Vagina (tissue), 2 donors: Measurements from ENCODE around the gene ADAMTS17.

ENCODE experiments used
- POLR2A ChIP-seq, 2 donors: fragments of 450-650 bp; IDR thresholded peaks; one replicate each; pipeline ENCODE4 v1.6.1; 2017; ENCODE audit warnings: antibody characterized with exemption in 2 of 2, mild to moderate bottlenecking in 2 of 2, moderate library complexity in 2 of 2
- TF ChIP-seq, protein P1 (sequence below), 3 experiments: fragments of 450-650 bp in 2 of 3; fragments of 200-600 bp in 1 of 3; sonication (generic) in 1 of 3; IDR thresholded peaks; one replicate each; pipeline ENCODE4 v1.5.1; 2017 to 2019; ENCODE audit warnings: antibody characterized with exemption in 3 of 3, mild to moderate bottlenecking in 2 of 3, moderate library complexity in 2 of 3

DNA sequence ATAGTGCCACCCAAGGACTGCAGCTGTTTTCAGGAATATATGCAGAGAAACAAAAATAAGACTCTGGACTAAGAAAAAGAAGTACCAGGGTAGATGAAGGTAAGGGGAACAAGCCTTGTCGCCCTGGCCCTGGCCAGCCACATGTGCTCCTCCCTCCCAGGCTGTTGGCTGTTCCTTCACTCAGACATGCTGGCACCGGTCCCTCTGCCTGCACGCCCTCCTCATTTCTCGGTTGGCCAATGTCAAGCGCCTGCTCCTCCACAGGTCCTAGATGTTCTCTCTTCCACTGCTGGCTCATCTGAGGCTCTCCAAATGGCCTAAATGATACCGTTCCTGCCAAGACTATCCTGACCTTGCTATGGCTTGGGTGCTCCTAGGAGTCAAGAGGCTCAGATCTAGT is 320.1 kb downstream of the ADAMTS17 start:
- TF ChIP-seq, protein P1, sequence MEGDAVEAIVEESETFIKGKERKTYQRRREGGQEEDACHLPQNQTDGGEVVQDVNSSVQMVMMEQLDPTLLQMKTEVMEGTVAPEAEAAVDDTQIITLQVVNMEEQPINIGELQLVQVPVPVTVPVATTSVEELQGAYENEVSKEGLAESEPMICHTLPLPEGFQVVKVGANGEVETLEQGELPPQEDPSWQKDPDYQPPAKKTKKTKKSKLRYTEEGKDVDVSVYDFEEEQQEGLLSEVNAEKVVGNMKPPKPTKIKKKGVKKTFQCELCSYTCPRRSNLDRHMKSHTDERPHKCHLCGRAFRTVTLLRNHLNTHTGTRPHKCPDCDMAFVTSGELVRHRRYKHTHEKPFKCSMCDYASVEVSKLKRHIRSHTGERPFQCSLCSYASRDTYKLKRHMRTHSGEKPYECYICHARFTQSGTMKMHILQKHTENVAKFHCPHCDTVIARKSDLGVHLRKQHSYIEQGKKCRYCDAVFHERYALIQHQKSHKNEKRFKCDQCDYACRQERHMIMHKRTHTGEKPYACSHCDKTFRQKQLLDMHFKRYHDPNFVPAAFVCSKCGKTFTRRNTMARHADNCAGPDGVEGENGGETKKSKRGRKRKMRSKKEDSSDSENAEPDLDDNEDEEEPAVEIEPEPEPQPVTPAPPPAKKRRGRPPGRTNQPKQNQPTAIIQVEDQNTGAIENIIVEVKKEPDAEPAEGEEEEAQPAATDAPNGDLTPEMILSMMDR (IDR thresholded peaks at IDR 0.05): no peak
- TF ChIP-seq POLR2A (IDR thresholded peaks at IDR 0.05): no peak
